GM12878 (cell line): ENCODE results near the gene SCYL1. TPM values are rescaled to one million over a fixed set of nuclear protein-coding genes. Genes with fewer than 3 reads are reported as not detected.

Experiments
- ATAC-seq: fragments of 200-7000 bp; cut with Tn5 transposase; 3 replicates; pipeline ENCODE4 v1.9.1; 2020; ENCODE audit warnings: mild to moderate bottlenecking, moderate library complexity
- BruUV-seq: library from RNA; stranded (reverse); fragments of 400-500 nt; replicated peaks from 2 replicates; lab custom pipeline; 2021; lab: Mats Ljungman, UMichigan
- CTCF ChIA-PET: fragments of 300-600 bp; sonication (Branson Sonifier 250); formaldehyde crosslinking; extraction: SDS; loops from one replicate; lab custom pipeline; 2021; ENCODE audit warnings: inconsistent platforms; lab: Yijun Ruan, JAX
- POLR2A ChIA-PET: fragments of 350-600 bp; formaldehyde crosslinking; extraction: SDS; loops from one replicate; lab custom pipeline; 2021; ENCODE audit warnings: inconsistent platforms; lab: Charles Lee
- RAD21 ChIA-PET: fragments of 300-600 bp; sonication (Branson Sonifier 250); formaldehyde crosslinking; loops from one replicate; lab custom pipeline; 2023; ENCODE audit warnings: antibody characterized with exemption; ENCODE audit not compliant: unreplicated experiment; lab: Charles Lee
- SMC1A ChIA-PET: fragments of 300-600 bp; sonication (Branson Sonifier 250); formaldehyde crosslinking; loops from one replicate; lab custom pipeline; 2023; ENCODE audit not compliant: unreplicated experiment, uncharacterized antibody; lab: Charles Lee
- DNase-seq: peaks from one replicate; pipeline ENCODE4 v3.0.0-alpha.2; 2011; ENCODE audit warnings: low read depth, low spot score
- FAIRE-seq: peaks from 3 replicates; lab custom pipeline; 2011; peaks lifted over from hg19 to GRCh38; lab: Jason Lieb, UNC
- H2AFZ ChIP-seq: 2 replicates; pipeline ENCODE4 v1.6.0; 2011; ENCODE audit warnings: low read depth, low read length, control low read depth; ENCODE audit not compliant: control insufficient read depth
- H3K27ac ChIP-seq: 2 replicates; pipeline ENCODE4 v1.5.1; 2011; ENCODE audit warnings: control low read depth; ENCODE audit not compliant: control insufficient read depth, insufficient read depth
- H3K27me3 ChIP-seq, 2 experiments: replicated peaks in 1 of 2; 2 replicates each; pipeline versions ENCODE4 v1.6.0 to v1.6.1; 2011; ENCODE audit warnings: low read length in 1 of 2; ENCODE audit not compliant: control insufficient read depth in 2 of 2, insufficient read depth in 2 of 2
- H3K36me3 ChIP-seq, 2 experiments: 2 replicates each; pipeline ENCODE4 v1.5.1; 2011; ENCODE audit warnings: low read length in 1 of 2; ENCODE audit not compliant: control insufficient read depth in 2 of 2, insufficient read depth in 2 of 2
- H3K4me1 ChIP-seq: 2 replicates; pipeline ENCODE4 v1.6.1; 2011; ENCODE audit warnings: mild to moderate bottlenecking, low read length, moderate library complexity, mixed read lengths; ENCODE audit not compliant: control insufficient read depth, insufficient read depth
- H3K4me2 ChIP-seq: 2 replicates; pipeline ENCODE4 v1.6.0; 2011; ENCODE audit warnings: control low read depth; ENCODE audit not compliant: control insufficient read depth, insufficient read depth
- H3K4me3 ChIP-seq: fragments of 200-600 bp; sonication (generic); 2 replicates; pipeline ENCODE4 v1.5.1; 2016
- H3K79me2 ChIP-seq: 2 replicates; pipeline ENCODE4 v1.6.0; 2011; ENCODE audit warnings: low read length; ENCODE audit not compliant: control insufficient read depth, insufficient read depth
- H3K9ac ChIP-seq: 2 replicates; pipeline ENCODE4 v1.8.0; 2011; ENCODE audit warnings: low read length, control low read depth, mixed read lengths; ENCODE audit not compliant: control insufficient read depth, insufficient read depth
- H3K9me3 ChIP-seq: replicated peaks from 3 replicates; pipeline ENCODE4 v1.5.1; 2011; ENCODE audit warnings: mild to moderate bottlenecking, low read length; ENCODE audit not compliant: control insufficient read depth, insufficient read depth
- H4K20me1 ChIP-seq: 2 replicates; pipeline ENCODE4 v1.6.0; 2011; ENCODE audit not compliant: control insufficient read depth, insufficient read depth
- CREB1 ChIP-seq: IDR thresholded peaks from 2 replicates; pipeline ENCODE4 v1.6.1; 2012; ENCODE audit warnings: low read depth, mild to moderate bottlenecking, inconsistent platforms
- ETV6 ChIP-seq, 2 experiments: fragments of 450-650 bp in 1 of 2; IDR thresholded peaks in 1 of 2; conservative IDR thresholded peaks in 1 of 2; 2 replicates each; pipeline ENCODE4 v1.6.1; 2014; ENCODE audit warnings: antibody characterized with exemption in 1 of 2, borderline replicate concordance in 1 of 2, low read depth in 1 of 2, mild to moderate bottlenecking in 1 of 2, moderate library complexity in 1 of 2
- FOXM1 ChIP-seq: IDR thresholded peaks from 2 replicates; pipeline ENCODE4 v1.6.1; 2012; ENCODE audit warnings: low read depth, mild to moderate bottlenecking, inconsistent platforms, low read length, moderate library complexity
- GABPA ChIP-seq: IDR thresholded peaks from 2 replicates; pipeline ENCODE4 v1.6.1; 2014; ENCODE audit warnings: antibody characterized with exemption, low read depth, mild to moderate bottlenecking, inconsistent platforms
- MYB ChIP-seq: fragments of 150-350 bp; IDR thresholded peaks from 2 replicates; pipeline ENCODE4 v1.6.1; 2014; ENCODE audit warnings: mild to moderate bottlenecking, low read depth, low read length, borderline replicate concordance
- NFXL1 ChIP-seq: fragments of 450-650 bp; IDR thresholded peaks from 2 replicates; pipeline ENCODE4 v1.6.1; 2017; ENCODE audit warnings: antibody characterized with exemption, mild to moderate bottlenecking, borderline replicate concordance
- NR2C1 ChIP-seq: fragments of 450-650 bp; IDR thresholded peaks from 2 replicates; pipeline ENCODE4 v1.6.1; 2017; ENCODE audit warnings: antibody characterized with exemption, mild to moderate bottlenecking, moderate library complexity
- POLR2A ChIP-seq: IDR thresholded peaks from 2 replicates; pipeline ENCODE4 v1.6.1; 2011; ENCODE audit warnings: low read depth, mild to moderate bottlenecking, low read length
- RCOR1 ChIP-seq: conservative IDR thresholded peaks from 2 replicates; pipeline ENCODE4 v1.6.1; 2012; ENCODE audit warnings: low read depth, low read length, improper control_type of control experiment
- RUNX3 ChIP-seq: IDR thresholded peaks from 2 replicates; pipeline ENCODE4 v1.6.1; 2012; ENCODE audit warnings: low read length, inconsistent platforms
- SIN3A ChIP-seq: IDR thresholded peaks from 2 replicates; pipeline ENCODE4 v1.6.1; 2012; ENCODE audit warnings: low read depth, low read length, improper control_type of control experiment
- SREBF2 ChIP-seq: IDR thresholded peaks from 2 replicates; pipeline ENCODE4 v1.6.1; 2012; ENCODE audit warnings: mild to moderate bottlenecking, low read length
- TCF7 ChIP-seq: IDR thresholded peaks from 2 replicates; pipeline ENCODE4 v1.6.1; 2014; ENCODE audit warnings: antibody characterized with exemption, borderline replicate concordance
- ZBTB4 ChIP-seq: fragments of 450-650 bp; formaldehyde crosslinking; IDR thresholded peaks from 2 replicates; pipeline ENCODE4 v1.4.0; 2022; ENCODE audit warnings: mild to moderate bottlenecking, moderate library complexity
- ZNF217 ChIP-seq: fragments of 450-650 bp; IDR thresholded peaks from 2 replicates; pipeline ENCODE4 v1.6.1; 2017; ENCODE audit warnings: antibody characterized with exemption, mild to moderate bottlenecking
- WGBS: methylation state at CpG from one replicate; pipeline ENCODE4 v1.1.6; 2016; ENCODE audit warnings: low lambda C conversion rate; ENCODE audit not compliant: insufficient replicate concordance, insufficient coverage; ENCODE audit errors: missing lambda C conversion rate; 5-methylcytosine and 5-hydroxymethylcytosine counted together
- in situ Hi-C: fragments of 300-500 bp; cut with MboI; formaldehyde crosslinking; loops from 9 replicates; pipeline ENCODE4 v1.14.3; 2018; ENCODE audit warnings: mixed read lengths
- intact Hi-C: fragments of 100-400 bp; cut with micrococcal nuclease; formaldehyde crosslinking; loops from one replicate; pipeline ENCODE4 v1.14.2; 2022; ENCODE audit not compliant: unreplicated experiment
- polyA plus RNA-seq, 11 experiments: library from polyadenylated mRNA; depleted of rRNA in 4 of 11; unstranded in 6 of 11; stranded (reverse) in 5 of 11; fragments of >200 nt; fragmentation: Nextera tagmentation in 4 of 11; fragmentation: Illumina TruSeq in 1 of 11; extraction: Ambion mirVana in 4 of 11; extraction: Trizol in 1 of 11; gene quantifications; 1 replicate in 1 of 11; 2 replicates in 10 of 11; pipeline versions ENCODE4 v1.2.1 to v1.2.3, GENCODE V29; 2011 to 2016; ENCODE audit warnings: inconsistent platforms in 2 of 11, missing spikeins in 2 of 11, low read depth in 1 of 11
- total RNA-seq, 4 experiments: library from RNA; depleted of rRNA in 3 of 4; stranded (reverse); fragments of >200 nt in 3 of 4; fragmentation: Illumina TruSeq in 1 of 4; extraction: Trizol in 1 of 4; gene quantifications; 2 replicates each; pipeline versions ENCODE4 v1.2.1 to v1.2.3, GENCODE V29; 2013 to 2021

Gene SCYL1
- total and polyA plus RNA-seq, 10 of the 15 experiments (the other 5 are each of a cell fraction or from before 2014, with no cell fraction given) = 0.80 to 82.7 (median 51.2) TPM

GRCh38 chr11:65562020-65562419, 37.1 kb downstream of the SCYL1 start (continued):
- TF ChIP-seq ZBTB4 (CRISPR knock-in tag) (no peak), ETV6 (conservative IDR thresholded peaks at IDR 0.05 in 1 of 2, IDR thresholded peaks at IDR 0.05 in 1 of 2; ENCODE audit: borderline replicate concordance in 1 of 2, low read depth in 1 of 2) (no peak), POLR2A (no peak), CREB1 (no peak), NFXL1 (no peak), SIN3A (no peak), RCOR1 (no peak), SREBF2 (no peak)

GRCh38 chr11:65562788-65563187, 37.9 kb downstream of the SCYL1 start:
- POLR2A ChIA-PET = interaction anchor here (0.6 to 2.0 kb wide), 4 partner anchors 14 to 905 kb away, joined by 4 to 12 read pairs (median 6); no protein-coding TSS in a partner anchor

More at GRCh38 chr11:65562788-65563187, 37.9 kb downstream of the SCYL1 start:
- H2AFZ ChIP-seq = no peak overlapping the region
- CTCF ChIA-PET = no interaction called here
- BruUV-seq = no TSS peak
- no peaks in the 10 kb centered on the region for H3K79me2 ChIP-seq
- no peak overlapping the region for H3K4me2 ChIP-seq
- DNase-seq = no peak
- no peak overlapping the region for H3K9ac ChIP-seq
- in situ Hi-C loops = no loop called here
- no peaks in the 10 kb centered on the region for H4K20me1 ChIP-seq
- H3K27me3 ChIP-seq = no peaks in the 10 kb centered on the region; a peak in 2 of 4 replicates
- WGBS = 39% methylated on average over 4 of the region's 9 CpGs
- no peak overlapping the region for H3K4me3 ChIP-seq
- H3K27ac ChIP-seq = no peak overlapping the region
- H3K9me3 ChIP-seq = no peaks in the 10 kb centered on the region
- H3K4me1 ChIP-seq = peaks cover 8% of the 10 kb centered on the region
- TF ChIP-seq RUNX3 (no peak), ZNF217 (no peak), MYB (no peak), FOXM1 (no peak), NR2C1 (no peak), TCF7 (no peak), SREBF2 (no peak), GABPA (no peak)
- TF ChIP-seq, all 136 proteins: peak for 0
- no peaks in the 10 kb centered on the region for H3K36me3 ChIP-seq
- no peak for FAIRE-seq
- RAD21 ChIA-PET = interaction anchor here (0.7 to 1.3 kb wide), 2 partner anchors 16 to 27 kb away, joined by 3 to 4 read pairs; no protein-coding TSS in a partner anchor
- intact Hi-C loops = no loop called here
- SMC1A ChIA-PET = no interaction called here
- no peak for ATAC-seq
